CD4-positive, alpha-beta memory T cell (primary cell): ENCODE data around the gene SPHK2. TPM values are rescaled to one million over a fixed set of nuclear protein-coding genes. Genes with fewer than 3 reads are reported as not detected.

Source experiments
- CTCF ChIA-PET: fragments of 350-600 bp; sonication (Branson Sonifier 250); formaldehyde crosslinking; loops from one replicate; lab custom pipeline; 2021; ENCODE audit warnings: inconsistent platforms; ENCODE audit not compliant: partially characterized antibody; lab: Charles Lee
- POLR2A ChIA-PET: fragments of 350-600 bp; sonication (Branson Sonifier 250); formaldehyde crosslinking; loops from one replicate; lab custom pipeline; 2021; ENCODE audit not compliant: partially characterized antibody; lab: Charles Lee
- DNase-seq, 5 donors: peaks; one replicate each; pipeline versions ENCODE4 v3.0.0 to v3.0.0-alpha.2; 2020 to 2022; ENCODE audit warnings: mixed read lengths in 1 of 5
- H3K27ac ChIP-seq: one replicate; pipeline ENCODE4 v1.7.0; 2013; ENCODE audit warnings: low read depth, low read length
- H3K27me3 ChIP-seq: 2 replicates; pipeline ENCODE4 v1.7.0; 2013; ENCODE audit warnings: mild to moderate bottlenecking, low read length, moderate library complexity; ENCODE audit not compliant: insufficient read depth
- H3K36me3 ChIP-seq: 2 replicates; pipeline ENCODE4 v1.7.0; 2013; ENCODE audit warnings: mild to moderate bottlenecking, low read length, moderate library complexity; ENCODE audit not compliant: insufficient read depth
- H3K4me1 ChIP-seq: 2 replicates; pipeline ENCODE4 v1.7.0; 2013; ENCODE audit warnings: mild to moderate bottlenecking, low read length, moderate library complexity; ENCODE audit not compliant: insufficient read depth
- H3K4me3 ChIP-seq, 2 donors: one replicate each; pipeline ENCODE4 v1.7.0; 2013; ENCODE audit warnings: low read length in 2 of 2, mild to moderate bottlenecking in 1 of 2
- H3K9me3 ChIP-seq, 2 donors: one replicate each; pipeline ENCODE4 v1.7.0; 2013; ENCODE audit warnings: low read length in 2 of 2, control low read depth in 1 of 2; ENCODE audit not compliant: control insufficient read depth in 1 of 2
- H3K27ac Mint-ChIP-seq, 7 donors: one replicate each; pipeline ENCODE4 v1.8.0; 2020 to 2021; ENCODE audit warnings: mixed read lengths in 7 of 7, mild to moderate bottlenecking in 6 of 7, inconsistent platforms in 3 of 7, moderate library complexity in 3 of 7
- H3K27me3 Mint-ChIP-seq, 2 donors: one replicate each; pipeline ENCODE4 v1.8.0; 2020 to 2021; ENCODE audit warnings: mixed read lengths in 2 of 2
- H3K36me3 Mint-ChIP-seq, 2 donors: one replicate each; pipeline ENCODE4 v1.8.0; 2020 to 2021; ENCODE audit warnings: mixed read lengths in 2 of 2, inconsistent platforms in 1 of 2, mild to moderate bottlenecking in 1 of 2
- H3K4me1 Mint-ChIP-seq, 4 donors: one replicate each; pipeline ENCODE4 v1.8.0; 2020 to 2021; ENCODE audit warnings: mixed read lengths in 4 of 4, mild to moderate bottlenecking in 1 of 4
- H3K4me3 Mint-ChIP-seq, 8 donors: one replicate each; pipeline ENCODE4 v1.8.0; 2020 to 2021; ENCODE audit warnings: mixed read lengths in 8 of 8, mild to moderate bottlenecking in 7 of 8, moderate library complexity in 6 of 8, inconsistent platforms in 3 of 8
- H3K9me3 Mint-ChIP-seq, 8 donors: one replicate each; pipeline ENCODE4 v1.8.0; 2020 to 2021; ENCODE audit warnings: mixed read lengths in 8 of 8, mild to moderate bottlenecking in 5 of 8, inconsistent platforms in 3 of 8, moderate library complexity in 1 of 8
- intact Hi-C: fragments of 100-400 bp; cut with micrococcal nuclease; formaldehyde crosslinking; loops from one replicate; pipeline ENCODE4 v1.15.1; 2023
- polyA plus RNA-seq, 2 donors: library from polyadenylated mRNA; unstranded; fragments of 300-500 nt; fragmentation: Illumina TruSeq; gene quantifications; one replicate each; pipeline ENCODE4 v1.2.3, GENCODE V29; 2021
- total RNA-seq, 2 experiments: library from RNA; stranded (reverse); gene quantifications; one replicate each; pipeline ENCODE4 v1.2.3, GENCODE V29; 2021

The SPHK2 gene
- total and polyA plus RNA-seq, 4 experiments from 2014 or later = 6.0 to 29.1 (median 16.7) TPM

- H3K27me3 ChIP-seq = no peaks in the 10 kb centered on the region
- peaks cover 46% of the 10 kb centered on the region for H3K4me1 ChIP-seq
- peak overlapping the region; percentile 52 to 88 for H3K4me3 ChIP-seq
- Mint-ChIP-seq H3K27ac (peak overlapping the region; percentile 93 to 99 (median 97)), H3K4me3 (peak overlapping the region; percentile 89 to 100 (median 99)), H3K27me3 (no peaks in the 10 kb centered on the region), H3K4me1 (peaks cover 20 to 59% (median 41%) of the 10 kb centered on the region in 4 donors), H3K9me3 (peaks cover 0 to 4% (median 0%) of the 10 kb centered on the region in 8 donors), H3K36me3 (peaks cover 11 to 37% of the 10 kb centered on the region in 2 donors)
- H3K27ac ChIP-seq = peak overlapping the region; percentile 88
- peaks cover 20% of the 10 kb centered on the region for H3K36me3 ChIP-seq
- ChIA-PET POLR2A (interaction anchor here (1.2 to 3.4 kb wide), 8 partner anchors 8 to 329 kb away, joined by 3 to 70 read pairs (median 21); partner anchors contain the start of genes CA11, FAM83E, FTL and RPL18), CTCF (interaction anchor here (1.3 to 2.7 kb wide), 3 partner anchors 9 to 39 kb away, joined by 4 to 16 read pairs (median 5); partner anchors contain the start of gene CA11)
- intact Hi-C loops = loop anchor here (1.0 to 5.0 kb wide), 4 partner anchors 48 to 356 kb away; partner anchors contain the start of genes GYS1 and RUVBL2
- peak in 2 of 5 donors; percentile 18 to 60 for DNase-seq
- H3K9me3 ChIP-seq = no peaks in the 10 kb centered on the region
Observed at GRCh38 chr19:48635966-48636858, 16.9 kb downstream of the SPHK2 start.

GRCh38 chr19:48636859-48637448, 17.6 kb downstream of the SPHK2 start, which contains the start of gene DBP:
TSS of gene DBP (minus strand) at chr19:48637379. CDS start at chr19:48636994, 385 bp downstream.
- POLR2A ChIA-PET = interaction anchor here (0.9 to 3.4 kb wide), 14 partner anchors 9 to 304 kb away, joined by 3 to 70 read pairs (median 7); partner anchors contain the start of genes CA11, FAM83E, RPL18 and SPHK2
- H3K27me3 Mint-ChIP-seq = no peaks in the 10 kb centered on the region

GRCh38 chr19:48637449-48637947, 18.2 kb downstream of the SPHK2 start:
- Mint-ChIP-seq H3K27ac (peak overlapping the region; percentile 93 to 100 (median 99)), H3K36me3 (peaks cover 3 to 26% of the 10 kb centered on the region in 2 donors), H3K4me1 (peaks cover 20 to 55% (median 39%) of the 10 kb centered on the region in 4 donors), H3K27me3 (no peaks in the 10 kb centered on the region), H3K4me3 (peak overlapping the region; percentile 89 to 100 (median 99)), H3K9me3 (peaks cover 0 to 4% (median 0%) of the 10 kb centered on the region in 8 donors)
- Histone ChIP-seq H3K36me3 (peaks cover 10% of the 10 kb centered on the region), H3K4me1 (peaks cover 44% of the 10 kb centered on the region), H3K9me3 (no peaks in the 10 kb centered on the region), H3K27me3 (no peaks in the 10 kb centered on the region), H3K27ac (peak overlapping the region; percentile 88), H3K4me3 (peak overlapping the region; percentile 52 to 58)
- ChIA-PET POLR2A (interaction anchor here (0.6 to 3.4 kb wide), 16 partner anchors 8 to 304 kb away, joined by 3 to 70 read pairs (median 6); partner anchors contain the start of genes CA11, FAM83E, RPL18 and SPHK2), CTCF (interaction anchor here (1.3 to 2.7 kb wide), 3 partner anchors 8 to 38 kb away, joined by 4 to 16 read pairs (median 5); partner anchors contain the start of gene CA11)
- peak in 4 of 5 donors; percentile 99 to 100 (median 100) for DNase-seq
- intact Hi-C loops = loop anchor here (1.0 to 5.0 kb wide), 6 partner anchors 13 to 355 kb away; partner anchors contain the start of genes GYS1, RPL18, RUVBL2 and SPHK2

More at GRCh38 chr19:48636859-48637448, 17.6 kb downstream of the SPHK2 start, which contains the start of gene DBP:
- H3K27ac ChIP-seq = peak within 1 kb of the TSS; percentile 88
- Mint-ChIP-seq H3K4me3 (peak within 1 kb of the TSS; percentile 89 to 100 (median 99)), H3K9me3 (peaks cover 0 to 4% (median 0%) of the 10 kb centered on the region in 8 donors), H3K36me3 (peaks cover 6 to 30% of the 10 kb centered on the region in 2 donors), H3K27ac (peak within 1 kb of the TSS; percentile 93 to 100 (median 99)), H3K4me1 (peaks cover 20 to 56% (median 41%) of the 10 kb centered on the region in 4 donors)
- H3K4me1 ChIP-seq = peaks cover 46% of the 10 kb centered on the region
- intact Hi-C loops = loop anchor here (1.0 to 5.0 kb wide), 6 partner anchors 13 to 355 kb away; partner anchors contain the start of genes GYS1, RPL18, RUVBL2 and SPHK2
- peak within 1 kb of the TSS; percentile 52 to 88 for H3K4me3 ChIP-seq
- no peaks in the 10 kb centered on the region for H3K9me3 ChIP-seq
- peaks cover 14% of the 10 kb centered on the region for H3K36me3 ChIP-seq
- CTCF ChIA-PET = interaction anchor here (1.3 to 2.7 kb wide), 3 partner anchors 9 to 38 kb away, joined by 4 to 16 read pairs (median 5); partner anchors contain the start of gene CA11
- DNase-seq = peak in 1 of 5 donors; percentile 62
- no peaks in the 10 kb centered on the region for H3K27me3 ChIP-seq

GRCh38 chr19:48637948-48638830, 18.9 kb downstream of the SPHK2 start:
- CTCF ChIA-PET = interaction anchor here (2.3 to 2.7 kb wide), 2 partner anchors 7 to 37 kb away, joined by 5 to 16 read pairs; partner anchors contain the start of gene CA11
- Mint-ChIP-seq H3K4me1 (peaks cover 20 to 55% (median 36%) of the 10 kb centered on the region in 4 donors), H3K4me3 (peak overlapping the region; percentile 89 to 100 (median 99)), H3K27me3 (no peaks in the 10 kb centered on the region), H3K9me3 (peaks cover 0 to 4% (median 0%) of the 10 kb centered on the region in 8 donors), H3K36me3 (peaks cover 0 to 23% of the 10 kb centered on the region in 2 donors), H3K27ac (peak overlapping the region; percentile 93 to 100 (median 99))
- peak in 4 of 5 donors; percentile 91 to 97 (median 92) for DNase-seq
- H3K36me3 ChIP-seq = peaks cover 4% of the 10 kb centered on the region
- H3K27me3 ChIP-seq = no peaks in the 10 kb centered on the region
- peaks cover 37% of the 10 kb centered on the region for H3K4me1 ChIP-seq
- no peaks in the 10 kb centered on the region for H3K9me3 ChIP-seq
- peak overlapping the region; percentile 88 for H3K27ac ChIP-seq
- POLR2A ChIA-PET = interaction anchor here (0.6 to 3.4 kb wide), 18 partner anchors 7 to 305 kb away, joined by 3 to 70 read pairs (median 6); partner anchors contain the start of genes CA11, FAM83E, RPL18 and SPHK2
- intact Hi-C loops = loop anchor here (1.0 to 5.0 kb wide), 7 partner anchors 8 to 354 kb away; partner anchors contain the start of genes CA11, GYS1, RPL18 and RUVBL2
- H3K4me3 ChIP-seq = peak overlapping the region; percentile 52 to 58

- Histone ChIP-seq H3K4me3 (peak overlapping the region in 1 of 2 donors; percentile 52), H3K27me3 (no peaks in the 10 kb centered on the region), H3K9me3 (no peaks in the 10 kb centered on the region), H3K4me1 (peaks cover 30% of the 10 kb centered on the region), H3K36me3 (no peaks in the 10 kb centered on the region), H3K27ac (peak overlapping the region; percentile 88)
- ChIA-PET POLR2A (interaction anchor here (1.0 to 3.4 kb wide), 4 partner anchors 9 to 234 kb away, joined by 3 to 70 read pairs (median 6); partner anchors contain the start of genes FAM83E, RPL18 and SPHK2), CTCF (no interaction called here)
- peaks cover 0 to 4% (median 0%) of the 10 kb centered on the region in 8 donors for H3K9me3 Mint-ChIP-seq
- H3K4me1 Mint-ChIP-seq = peaks cover 20 to 54% (median 32%) of the 10 kb centered on the region in 4 donors
- H3K27ac Mint-ChIP-seq = peak overlapping the region; percentile 93 to 100 (median 99)
- no peak for DNase-seq
- H3K4me3 Mint-ChIP-seq = peak overlapping the region; percentile 89 to 100 (median 99)
- no peaks in the 10 kb centered on the region for H3K27me3 Mint-ChIP-seq
- intact Hi-C loops = loop anchor here (1.0 to 5.0 kb wide), 2 partner anchors 7 to 353 kb away; partner anchors contain the start of genes CA11, GYS1 and RUVBL2
- H3K36me3 Mint-ChIP-seq = peaks cover 0 to 21% of the 10 kb centered on the region in 2 donors
Observed at GRCh38 chr19:48638831-48639381, 19.6 kb downstream of the SPHK2 start.
